Measurements from ENCODE around the gene SSBP3.
A peak's percentile ranks its signal among the peaks of the same experiment; 100 is the strongest.

The SSBP3 gene

DNA sequence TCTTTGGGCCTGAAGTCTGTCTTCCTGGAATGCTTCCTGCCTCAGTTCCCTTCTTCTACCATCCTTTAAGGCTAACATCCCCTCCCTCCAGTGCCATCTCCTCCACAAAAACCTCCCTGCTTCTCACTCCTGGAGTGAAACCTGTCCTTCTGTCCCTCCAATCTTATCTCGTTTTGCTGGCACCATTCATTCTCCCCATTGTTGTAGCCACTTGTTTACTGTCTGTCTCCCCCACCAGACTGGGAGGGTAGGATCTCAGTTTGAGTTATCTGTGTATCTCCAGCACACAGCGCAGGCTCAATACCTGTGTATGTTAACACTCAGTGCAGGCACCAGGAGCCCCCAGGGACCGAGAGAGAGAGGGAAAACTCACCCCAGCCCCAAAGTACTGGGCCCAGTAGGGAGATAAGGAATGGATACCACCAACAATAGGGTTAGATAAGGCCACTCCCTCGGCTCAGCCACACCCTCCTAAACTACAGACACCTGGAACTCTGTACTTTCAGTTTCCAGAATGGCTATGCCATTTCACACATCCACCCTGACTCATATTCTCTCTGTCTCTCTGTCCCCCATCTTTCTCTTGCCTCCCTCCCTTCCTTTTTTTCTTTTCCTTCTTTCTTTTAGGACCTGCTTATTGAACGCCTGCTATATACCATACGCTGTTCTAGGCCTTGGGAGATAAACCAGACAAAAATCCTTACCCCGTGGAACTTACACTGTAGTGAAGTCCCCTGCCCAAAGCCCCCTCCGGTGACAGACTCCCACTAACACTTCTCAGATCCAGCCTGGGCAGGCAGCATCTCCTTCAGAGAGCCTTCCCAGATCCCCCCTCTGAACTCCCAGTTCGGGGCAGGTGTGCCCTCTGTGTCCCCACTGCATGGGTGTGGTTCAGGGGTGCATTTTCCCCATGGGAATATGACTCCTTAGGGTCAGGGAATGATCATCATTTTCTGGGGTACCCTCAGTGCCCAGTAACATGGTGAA is 3.3 kb upstream of the SSBP3 start:
- no peak for DNase-seq

DNA sequence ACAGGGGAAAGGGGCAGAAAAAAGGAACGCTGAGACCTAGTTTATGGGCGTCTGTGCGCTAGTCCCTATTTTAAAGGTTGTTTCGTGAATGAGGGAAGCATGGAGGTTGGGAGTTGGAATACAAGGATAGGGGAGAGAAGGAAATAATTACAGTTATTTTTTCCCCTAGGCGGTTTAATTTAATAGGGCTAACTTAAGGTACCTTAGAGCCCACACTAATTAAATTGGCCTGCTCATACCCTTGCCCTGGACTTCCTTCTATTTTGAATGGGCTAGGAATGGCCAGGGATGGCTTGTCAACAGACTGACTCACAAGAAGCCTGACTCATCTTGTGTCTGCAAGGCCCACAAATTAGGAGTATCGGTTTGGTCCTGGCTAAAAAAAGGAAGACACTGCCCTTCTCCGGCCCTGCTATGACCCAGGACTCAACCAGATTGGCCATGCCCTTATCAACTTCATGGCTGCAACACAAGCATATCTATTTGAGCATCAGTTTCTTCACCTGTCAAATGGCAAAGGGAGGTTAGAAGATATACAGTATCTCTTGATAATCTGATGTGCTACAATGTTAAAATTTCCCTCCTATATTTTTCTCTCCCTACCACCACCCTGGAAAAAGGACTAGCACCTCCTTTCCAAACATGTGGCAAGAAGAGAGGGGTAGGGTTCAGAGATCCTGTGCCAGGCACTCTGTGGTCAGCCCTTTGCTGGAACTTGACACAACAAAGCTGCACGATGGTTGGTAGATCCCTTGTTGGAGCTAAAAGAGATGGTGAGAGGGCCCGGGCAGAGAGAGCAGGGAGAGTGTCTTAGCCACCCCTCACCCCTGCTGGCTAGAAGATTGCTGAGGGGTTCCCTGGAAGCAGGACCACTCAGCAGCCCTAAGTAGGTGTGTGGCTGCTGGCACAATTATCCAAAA is 2.2 kb upstream of the SSBP3 start:
- no peak for DNase-seq

DNA sequence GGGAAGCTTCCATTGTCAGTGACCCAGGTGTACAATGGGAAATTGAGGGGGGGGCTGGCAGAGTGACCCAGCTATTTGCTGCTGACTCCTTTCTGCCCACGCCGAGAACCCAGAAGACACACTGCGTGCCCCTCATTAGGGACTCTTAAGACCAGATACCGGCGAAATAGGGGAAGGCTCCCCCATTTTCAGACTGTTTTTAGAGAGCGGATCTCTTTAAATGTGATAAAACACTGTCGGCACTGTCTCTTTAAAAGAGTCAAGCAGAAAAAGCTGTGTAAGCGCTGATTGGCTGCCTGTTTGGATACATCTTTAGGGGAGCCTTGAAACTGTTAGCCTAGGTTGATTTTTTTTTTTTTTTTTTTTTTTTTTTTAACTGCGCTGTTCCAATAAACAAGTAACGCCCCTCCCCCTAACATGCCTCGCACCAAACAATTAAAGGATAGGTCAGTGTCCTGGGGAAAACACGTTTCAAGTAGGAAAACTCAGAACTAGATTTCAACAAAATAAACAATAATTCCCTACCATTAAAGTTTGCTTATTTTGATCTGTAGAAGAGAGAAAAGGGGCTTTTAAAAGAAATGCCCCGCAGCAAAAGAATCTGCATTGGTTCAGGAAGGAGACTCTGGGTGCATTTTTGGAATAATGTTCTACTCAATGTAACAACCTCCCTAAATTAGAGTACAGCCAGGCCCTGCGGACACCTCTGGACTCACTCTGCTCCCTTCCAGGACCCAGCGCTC is 1.4 kb upstream of the SSBP3 start:
- peak; percentile 37 for DNase-seq

DNA sequence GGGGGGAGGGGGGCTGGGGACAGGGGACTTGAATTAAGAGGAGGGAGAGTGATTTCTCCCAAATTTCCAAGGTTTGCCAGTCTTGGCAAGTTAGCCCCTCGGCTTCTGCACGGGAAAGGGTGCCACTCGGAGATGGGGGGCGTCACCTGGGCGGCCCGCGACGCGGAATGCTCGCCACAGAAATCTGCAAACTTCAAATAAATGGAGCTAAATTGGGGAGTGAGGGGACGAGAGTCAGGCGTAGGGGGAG is 885 bp upstream of the SSBP3 start:
- no peak for DNase-seq

DNA sequence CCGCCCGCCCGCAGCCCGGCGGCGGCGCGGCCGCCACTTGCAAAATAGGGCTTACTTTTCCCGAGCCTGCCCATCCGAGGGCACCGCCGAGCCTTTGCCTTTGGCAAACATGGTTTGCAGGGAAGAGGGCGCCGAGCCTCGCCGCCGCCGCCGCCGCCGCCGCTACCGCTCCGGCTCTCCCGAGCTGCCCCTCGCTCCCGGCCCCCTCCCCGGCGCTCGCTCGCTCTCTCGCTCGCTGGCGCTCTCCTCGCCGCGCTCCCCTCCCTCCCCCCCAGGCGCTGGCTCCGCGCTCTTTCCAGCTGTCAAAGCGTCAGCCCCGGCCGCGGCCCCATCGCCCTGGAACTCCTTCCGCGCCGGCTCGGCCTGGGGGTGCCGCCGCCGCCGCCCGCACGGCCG is 298 bp downstream of the SSBP3 start:
- no peak for DNase-seq

DNA sequence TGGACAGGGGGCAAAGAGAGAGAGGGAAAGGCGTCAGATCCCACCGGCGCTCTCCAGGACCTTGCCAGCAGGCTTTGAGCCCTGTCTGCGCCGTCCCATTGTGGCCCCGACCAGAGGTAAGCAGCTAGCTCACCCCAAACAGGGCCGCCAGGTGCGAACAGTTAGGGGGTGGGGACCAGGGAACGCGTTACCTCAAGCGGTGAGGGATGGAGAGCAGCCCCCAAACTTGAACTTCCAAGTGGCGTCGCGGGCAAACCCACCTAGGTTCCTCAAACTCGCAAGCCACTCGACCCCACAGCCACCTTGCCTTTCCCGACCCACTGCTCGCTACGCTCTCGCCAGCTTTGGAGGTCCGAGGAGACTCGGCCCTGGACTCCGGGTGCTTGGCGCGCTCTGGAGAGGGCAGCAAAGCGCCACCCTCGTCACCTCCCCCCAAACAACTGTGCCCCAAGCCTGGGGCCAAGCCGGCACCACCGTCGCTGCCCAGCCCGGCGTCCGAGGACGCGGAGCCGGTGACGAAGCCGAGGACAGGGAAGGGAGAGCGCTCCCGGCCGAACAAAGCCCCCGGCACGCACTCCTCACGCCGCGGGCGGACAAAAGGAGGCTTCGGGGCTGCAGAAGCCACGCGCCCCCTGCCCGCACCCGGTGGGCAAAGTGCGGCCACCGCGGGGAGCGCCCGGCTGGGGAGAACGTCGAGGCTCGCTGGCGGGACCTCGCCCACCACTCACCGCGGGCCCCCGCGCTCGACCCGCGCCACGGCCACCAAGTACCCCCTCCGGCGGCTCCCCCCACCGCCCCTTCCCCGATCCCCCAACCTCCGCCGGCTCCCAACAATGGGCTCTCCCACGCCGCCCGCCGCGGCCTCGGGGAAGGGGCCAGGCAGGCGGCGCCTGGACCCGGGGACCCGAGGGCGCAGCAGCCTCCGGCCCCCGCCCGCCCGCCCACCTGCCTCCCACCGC is 976 bp downstream of the SSBP3 start:
- peak; percentile 36 for DNase-seq

DNA sequence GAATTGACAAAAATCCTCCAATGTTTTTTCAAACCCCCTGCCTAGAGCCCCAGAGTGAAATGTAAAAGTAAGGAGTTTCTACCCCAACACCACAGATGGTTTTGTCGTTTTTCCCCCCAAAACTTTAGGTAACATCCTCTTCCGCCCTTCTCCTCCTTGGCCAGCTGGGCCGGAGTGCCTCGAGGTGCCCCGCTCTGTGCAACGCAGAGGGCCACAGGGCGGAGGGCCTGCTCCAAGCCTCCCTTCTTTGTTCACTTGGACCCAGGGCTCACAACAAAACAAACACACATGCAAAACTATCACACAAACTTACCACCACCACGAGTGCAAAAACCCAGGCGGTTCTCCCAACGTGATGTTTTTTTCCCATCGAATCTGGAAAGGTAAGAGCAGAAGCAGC is 1.9 kb downstream of the SSBP3 start:
- no peak for DNase-seq

DNA sequence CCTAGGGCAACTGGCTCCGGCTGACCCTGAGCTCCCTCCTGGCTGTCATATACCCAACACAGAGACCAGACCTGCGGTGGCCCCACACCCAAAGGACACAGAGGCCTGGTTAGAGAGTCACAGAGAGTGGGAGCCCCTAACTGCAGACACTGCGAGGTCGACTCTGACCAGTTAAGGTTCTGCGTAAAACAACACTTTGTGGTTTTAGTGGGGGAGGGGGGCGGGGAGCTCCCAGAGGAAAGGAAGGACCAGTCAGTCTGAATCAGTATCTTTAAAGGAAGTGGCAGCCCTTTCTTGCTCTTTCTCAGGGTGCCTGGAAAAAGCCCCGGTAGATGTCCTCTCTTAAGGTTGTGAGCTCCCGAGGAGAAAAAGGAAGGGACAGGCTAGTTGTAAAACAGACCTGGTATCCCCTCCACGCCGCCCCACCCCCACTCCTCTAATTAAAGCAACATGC is 2.4 kb downstream of the SSBP3 start:
- no peak for DNase-seq

DNA sequence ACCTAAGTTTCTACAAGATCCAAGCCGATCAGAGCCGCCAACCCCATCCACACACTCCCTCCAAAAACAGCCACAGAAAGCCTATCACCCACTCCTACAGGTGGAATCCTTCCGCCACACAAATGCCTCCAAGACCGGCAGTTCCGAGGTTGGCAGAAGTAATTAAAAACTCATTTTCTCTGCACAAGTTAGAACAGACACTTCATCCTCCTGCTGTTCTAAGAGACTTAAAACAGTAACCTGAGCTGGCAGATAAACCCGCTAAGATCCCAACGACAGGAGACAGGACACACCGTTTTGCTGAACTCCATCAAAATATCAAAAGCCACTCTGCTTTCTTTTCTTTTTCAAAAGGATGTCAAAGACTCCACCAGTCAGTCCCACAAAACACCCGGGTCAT is 2.8 kb downstream of the SSBP3 start:
- DNase-seq = no peak

DNA sequence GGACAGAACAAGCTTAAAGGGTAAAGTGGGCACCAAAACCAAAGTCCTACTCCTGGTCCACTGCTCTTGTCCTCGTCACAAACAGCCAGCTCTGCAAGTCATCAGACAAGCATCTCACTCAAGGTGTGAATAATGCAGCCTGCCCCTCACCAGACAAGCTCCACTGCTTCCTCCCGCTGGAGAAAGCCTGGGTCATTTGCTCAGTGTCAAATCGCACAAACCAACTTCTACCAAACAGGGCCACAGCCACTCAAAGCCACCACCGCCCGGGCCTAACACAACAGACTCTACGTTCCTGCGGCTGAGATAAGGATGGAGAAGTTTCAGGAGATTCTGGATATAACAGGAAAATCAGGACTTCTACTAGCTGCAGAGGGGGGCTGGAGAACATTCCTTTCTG is 3.3 kb downstream of the SSBP3 start:
- no peak for DNase-seq

DNA sequence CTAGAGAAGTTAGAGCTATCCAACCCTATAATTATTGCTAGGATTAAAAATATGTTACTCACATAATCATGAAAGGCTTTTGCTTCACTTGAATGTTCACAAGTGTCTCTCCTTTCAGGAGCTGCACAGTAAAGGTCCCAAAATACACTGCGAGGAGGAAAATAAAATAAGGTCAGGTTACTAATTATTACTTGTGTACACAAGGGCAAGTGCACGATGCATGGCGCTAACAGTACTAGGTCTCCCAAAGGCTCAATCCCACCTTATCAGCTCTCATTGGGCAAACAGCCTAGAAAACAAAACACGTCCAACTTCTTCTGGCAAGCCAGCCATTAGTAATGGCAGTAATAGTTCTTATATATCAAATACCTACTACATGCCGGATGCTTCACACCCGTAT is 4.4 kb downstream of the SSBP3 start:
- no peak for DNase-seq

DNA sequence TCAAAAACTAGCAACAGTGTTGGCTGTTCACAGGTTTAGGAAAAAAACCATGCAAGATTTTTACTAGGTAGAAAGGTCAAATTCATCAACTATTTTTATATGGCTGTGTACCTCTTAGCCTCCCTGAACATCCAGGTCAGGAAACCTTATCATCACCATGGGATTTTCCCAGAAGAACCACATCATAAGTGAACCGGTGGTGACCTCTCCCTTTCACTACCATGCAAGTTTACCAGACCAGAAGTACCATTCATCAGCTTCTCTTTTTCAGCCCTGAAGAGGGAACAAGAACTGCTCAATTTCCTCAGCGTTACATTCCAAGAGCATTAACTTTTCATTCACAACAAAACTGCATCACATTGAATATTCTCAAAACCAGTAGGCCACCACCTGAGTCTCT is 5.9 kb downstream of the SSBP3 start:
- no peak for DNase-seq

DNA sequence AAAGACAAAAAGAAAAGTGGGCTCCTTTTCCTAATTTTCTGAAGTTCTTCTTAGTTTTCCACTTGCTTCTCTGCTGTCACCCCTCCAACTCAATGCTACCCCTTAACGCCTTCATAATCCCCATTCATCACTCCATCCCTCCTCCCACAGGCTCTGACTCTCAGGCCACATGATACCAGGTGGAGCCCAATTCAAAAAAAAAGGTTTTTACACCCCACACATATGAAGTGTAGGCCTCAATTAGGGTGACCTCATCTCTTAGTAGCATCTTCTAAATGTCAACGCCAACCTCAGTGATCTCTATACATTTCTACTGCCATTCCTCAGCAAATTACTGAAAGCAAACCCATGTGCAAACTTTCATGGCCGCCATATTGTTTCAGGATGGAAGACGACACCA is 6.4 kb downstream of the SSBP3 start:
- DNase-seq = no peak

DNA sequence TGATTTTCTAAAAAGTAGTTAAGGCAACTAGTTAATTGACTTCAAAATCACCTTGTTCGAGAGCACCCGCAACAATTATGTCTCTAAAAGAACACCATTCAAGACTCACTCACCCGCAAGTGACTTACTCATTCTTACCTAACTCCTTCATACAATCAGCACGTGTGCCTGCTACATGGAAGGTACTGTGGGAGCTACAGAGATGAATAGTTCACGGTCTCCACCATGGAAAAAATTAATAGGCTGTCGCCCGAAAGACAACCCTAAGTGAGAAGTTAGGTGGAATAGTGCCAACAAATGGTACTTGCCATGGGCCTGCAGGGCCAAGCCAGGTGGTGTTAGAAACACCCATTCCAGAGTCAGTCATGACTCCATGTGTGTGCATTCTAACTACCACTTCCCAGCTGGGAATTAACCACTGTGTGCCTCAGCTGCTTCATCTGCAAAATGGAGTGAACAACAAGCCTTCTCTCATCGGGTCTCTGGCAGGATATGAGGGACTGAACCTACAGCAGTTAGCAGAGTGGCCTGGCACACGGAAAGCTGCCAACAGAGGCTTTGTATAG is 7.1 kb downstream of the SSBP3 start:
- DNase-seq = no peak

DNA sequence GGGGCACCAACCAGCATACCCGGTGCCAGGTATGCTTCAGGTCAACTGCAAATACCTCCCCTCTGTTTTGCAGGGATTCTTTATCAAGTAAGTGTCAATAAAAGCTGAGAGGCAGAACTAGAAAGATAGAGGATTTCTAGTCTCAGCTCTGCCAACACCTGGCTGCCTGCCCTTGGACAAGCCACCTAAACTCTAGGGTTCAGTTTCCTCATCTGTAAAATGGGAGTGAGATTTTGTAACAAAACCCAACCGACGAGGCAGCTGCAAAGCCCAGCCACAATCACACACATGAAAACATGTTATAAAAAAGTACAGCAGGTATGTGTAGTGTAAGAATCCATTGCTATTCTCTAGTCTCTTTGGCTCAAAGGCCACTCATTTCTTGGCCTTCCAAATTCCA is 8.2 kb downstream of the SSBP3 start:
- DNase-seq = no peak

DNA sequence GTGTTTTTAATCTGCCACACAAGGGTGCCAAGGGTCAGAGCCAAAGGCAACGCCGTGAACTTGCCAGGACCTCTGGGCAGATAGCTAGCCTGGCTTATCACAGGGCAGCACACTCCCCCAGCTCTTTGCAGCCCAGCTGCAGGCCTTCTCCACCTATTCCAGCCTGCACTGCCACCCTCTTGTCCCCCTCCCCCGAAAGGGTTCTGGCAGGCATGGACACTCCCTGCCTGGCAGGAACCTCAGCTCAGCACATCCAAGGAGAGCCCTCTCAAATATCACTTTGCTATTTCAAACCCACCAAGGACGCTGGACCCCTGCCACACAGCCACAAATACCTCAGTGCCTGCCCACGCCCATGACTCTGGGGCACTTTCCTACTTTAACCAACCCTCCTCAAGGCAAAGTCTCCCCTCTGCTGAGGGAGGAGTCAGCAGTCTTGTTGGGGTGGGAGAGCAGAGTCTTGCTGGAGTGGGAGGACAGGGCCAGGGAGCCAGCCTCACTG is 9.1 kb downstream of the SSBP3 start:
- no peak for DNase-seq

DNA sequence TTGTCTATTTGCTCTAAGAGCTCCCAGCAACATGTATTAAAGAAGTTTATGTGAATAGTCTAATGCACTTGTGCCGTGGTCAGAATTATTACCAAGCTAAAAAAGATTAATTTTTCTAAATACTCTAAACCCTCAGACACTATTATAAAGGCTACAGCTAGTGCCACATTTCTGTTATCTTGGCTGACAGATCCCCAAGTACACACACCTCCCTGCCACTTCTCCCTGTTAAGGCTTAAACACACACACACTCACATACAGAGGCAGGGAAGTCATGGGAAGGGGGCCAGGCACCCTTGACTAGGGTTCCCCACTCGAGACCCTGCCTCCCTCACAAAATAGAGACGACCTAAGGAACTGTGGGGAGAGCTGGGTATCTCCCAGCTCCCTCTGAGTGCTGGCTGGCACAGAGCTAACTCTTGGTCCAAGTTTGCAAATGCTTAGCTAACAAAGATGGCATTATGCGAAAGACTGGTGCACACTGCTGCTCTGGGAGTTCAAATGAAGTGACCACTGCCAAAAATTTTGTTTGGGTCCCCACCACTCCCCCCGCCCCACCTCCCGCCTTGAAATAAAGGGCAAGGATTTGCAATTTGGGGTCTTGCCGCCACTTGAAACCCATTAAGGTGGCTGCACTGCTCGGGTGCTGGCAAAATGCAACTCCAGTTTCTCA is 9.8 kb downstream of the SSBP3 start:
- no peak for DNase-seq

DNA sequence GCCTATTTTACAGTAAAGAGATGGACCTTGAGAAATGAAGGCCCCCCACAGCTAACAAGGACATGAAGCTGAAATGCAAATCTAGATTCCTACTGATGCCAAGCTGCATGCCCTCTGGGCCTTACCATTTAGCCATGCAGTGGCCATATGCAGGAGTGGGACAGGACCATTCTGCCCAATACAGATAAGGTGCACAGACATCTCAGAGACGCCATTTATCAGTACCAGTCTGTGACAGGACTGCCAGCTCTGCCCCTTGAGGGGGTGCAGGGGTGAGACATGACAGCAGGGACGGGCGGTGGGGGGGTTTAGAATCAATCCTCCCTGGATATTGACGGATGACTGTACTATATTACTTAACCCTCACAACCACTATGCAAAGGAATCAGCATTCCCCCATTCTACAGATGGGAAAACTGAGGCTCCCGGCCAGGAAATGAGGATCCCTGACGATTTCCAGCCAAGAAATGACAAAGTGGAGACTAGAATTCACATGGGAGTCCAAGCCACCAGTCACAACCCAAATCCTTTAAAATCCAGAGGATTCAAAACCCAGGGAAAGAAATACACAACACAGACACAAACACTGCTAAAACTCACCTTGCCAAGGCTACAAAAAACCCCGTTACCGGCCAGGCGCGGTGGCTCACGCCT is 10.8 kb downstream of the SSBP3 start:
- DNase-seq = no peak

DNA sequence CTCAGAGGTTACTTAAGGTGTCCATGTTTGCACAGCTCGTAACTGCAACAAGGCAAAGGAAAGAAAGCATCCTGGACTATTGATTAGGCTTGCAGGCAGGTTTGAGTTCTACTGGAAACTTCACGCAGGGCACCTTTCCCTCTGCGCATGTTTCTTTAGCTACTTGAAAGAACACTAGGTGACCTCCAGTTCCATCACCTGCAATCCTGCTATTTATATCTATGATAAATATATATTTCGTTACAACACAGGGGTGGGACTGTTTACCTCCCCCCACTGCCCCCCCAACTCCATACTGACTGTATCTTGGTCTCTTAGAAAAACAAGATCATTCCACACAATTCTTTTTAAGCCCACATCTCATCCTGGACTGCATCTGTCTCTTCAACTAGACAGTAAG is 12.1 kb downstream of the SSBP3 start:
- no peak for DNase-seq

DNA sequence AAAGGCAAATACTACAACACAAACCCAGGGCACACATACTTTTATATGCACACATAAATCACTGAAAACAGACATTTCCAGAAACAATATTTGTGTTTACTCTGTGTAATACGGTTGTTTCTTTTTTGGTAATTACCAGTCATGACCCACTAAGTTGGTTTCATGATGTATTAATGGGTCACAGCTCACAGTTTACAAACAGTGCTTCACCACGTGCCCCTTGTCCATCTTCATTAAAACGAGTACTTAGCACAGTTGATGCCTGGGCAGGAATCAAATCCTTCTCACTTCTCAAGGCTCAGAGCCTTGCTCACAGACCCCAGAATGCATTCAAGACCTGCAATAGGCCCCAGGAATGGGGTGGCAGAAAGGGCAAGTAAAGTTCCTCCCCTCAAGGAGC is 13.8 kb downstream of the SSBP3 start:
- no peak for DNase-seq
